Stimulated activated CD8-positive, alpha-beta memory T cell treated with anti-CD3 and anti-CD28 coated beads, Interleukin-4, amount 100 ng/mL, for 1 hour (primary cell): ENCODE data around the gene SERF2.
"Not testable (repeated sequence)": the region's sequence is repeated elsewhere in the genome, so short reads cannot be mapped to it uniquely, and the experiment has no call there.

ENCODE experiments used
- DNase-seq, 2 donors: peaks; one replicate each; pipeline ENCODE4 v3.0.0-alpha.2; 2020; ENCODE audit warnings: low read depth in 2 of 2, low spot score in 1 of 2

Gene SERF2

DNA sequence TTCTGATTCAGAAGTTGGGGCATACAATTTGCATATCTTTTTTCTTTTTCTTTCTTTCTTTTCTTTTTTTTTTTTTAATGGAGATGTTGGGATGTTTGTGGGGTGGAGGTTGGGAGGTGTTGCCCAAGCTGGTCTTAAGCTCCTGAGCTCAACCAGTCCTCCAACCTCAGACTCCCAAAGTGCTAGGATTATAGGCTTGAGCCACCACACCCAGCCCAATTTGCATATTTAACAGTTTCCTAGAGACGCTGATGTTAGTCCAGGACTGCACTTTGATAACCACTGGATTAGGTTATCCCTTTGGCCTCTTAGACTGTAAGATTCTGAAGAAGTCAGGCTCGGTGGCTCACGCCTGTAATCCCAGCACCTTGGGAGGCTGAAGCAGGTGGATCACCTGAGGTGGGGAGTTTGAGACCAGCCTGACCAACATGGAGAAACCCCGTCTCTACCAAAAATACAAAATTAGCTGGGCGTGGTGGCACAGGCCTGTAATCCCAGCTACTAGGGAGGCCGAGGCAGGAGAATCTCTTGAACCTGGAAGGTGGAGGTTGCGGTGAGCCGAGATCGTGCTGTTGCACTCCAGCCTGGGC, 37.9 kb downstream of the SERF2 start:
- DNase-seq: not testable (repeated sequence)

DNA sequence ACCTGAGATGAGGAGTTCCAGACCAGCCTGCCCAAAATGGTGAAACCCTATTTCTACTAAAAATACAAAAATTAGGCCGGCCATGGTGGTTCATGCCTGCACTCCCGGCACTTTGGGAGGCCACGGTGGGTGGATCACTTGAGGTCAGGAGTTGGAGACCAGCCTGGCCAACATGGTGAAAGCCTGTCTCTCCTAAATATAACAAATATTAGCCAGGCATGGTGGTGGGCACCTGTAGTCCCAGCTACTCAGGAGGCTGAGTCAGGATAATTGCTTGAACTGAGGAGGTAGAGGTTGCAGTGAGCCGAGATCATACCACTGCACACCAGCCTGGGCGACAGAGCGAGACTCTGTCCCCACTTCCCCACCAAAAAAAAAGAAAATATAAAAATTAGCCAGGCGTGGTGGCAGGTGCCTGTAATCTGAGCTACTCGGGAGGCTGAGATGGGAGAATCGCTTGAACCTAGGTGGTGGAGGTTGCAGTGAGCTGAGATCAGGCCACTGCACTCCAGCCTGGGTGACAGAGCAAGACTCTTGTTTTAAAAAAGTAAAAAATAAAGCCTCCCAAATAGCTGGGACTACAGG, 38.7 kb downstream of the SERF2 start:
- DNase-seq: not testable (repeated sequence)

DNA sequence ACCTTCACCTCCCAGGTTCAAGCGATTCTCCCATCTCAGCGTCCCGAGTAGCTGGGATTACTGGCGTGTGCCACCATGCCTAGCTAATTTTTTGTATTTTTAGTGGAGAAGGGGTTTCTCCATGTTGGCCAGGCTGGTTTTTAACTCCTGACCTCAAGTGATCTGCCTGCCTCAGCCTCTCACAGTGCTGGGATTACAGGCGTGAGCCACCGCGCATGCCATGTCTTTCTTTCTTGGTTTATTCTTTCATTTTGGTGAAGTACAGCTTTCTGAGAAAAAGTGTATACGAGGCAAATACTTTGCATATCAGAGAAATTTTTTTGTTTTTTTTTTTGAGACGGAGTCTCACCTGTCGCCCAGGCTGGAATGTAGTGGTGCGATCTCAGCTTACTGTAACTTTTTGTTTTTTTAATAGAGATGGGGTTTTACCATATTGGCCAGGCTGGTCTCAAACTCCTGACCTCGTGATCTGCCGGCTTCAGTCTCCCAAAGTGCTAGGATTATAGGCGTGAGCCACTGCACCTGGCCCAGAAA, 39.5 kb downstream of the SERF2 start:
- not testable (repeated sequence) for DNase-seq

DNA sequence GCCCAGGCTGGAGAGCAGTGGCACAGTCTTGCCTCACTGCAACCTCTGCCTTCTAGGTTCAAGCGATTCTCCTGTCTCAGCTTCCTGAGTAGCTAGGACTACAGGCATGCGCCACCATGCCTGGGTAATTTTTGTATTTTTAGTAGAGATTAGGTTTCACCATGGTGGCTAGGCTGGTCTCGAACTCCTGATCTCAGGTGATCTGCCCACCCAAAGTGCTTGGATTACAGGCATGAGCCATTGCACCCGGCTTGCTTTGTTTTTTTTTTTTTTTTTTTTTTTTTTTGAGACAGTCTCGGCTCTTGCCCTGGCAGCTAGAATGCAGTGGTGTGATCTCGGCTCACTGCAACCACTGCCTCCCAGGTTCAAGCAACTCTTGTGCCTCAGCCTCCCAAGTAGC, 40.4 kb downstream of the SERF2 start:
- DNase-seq: not testable (repeated sequence)

DNA sequence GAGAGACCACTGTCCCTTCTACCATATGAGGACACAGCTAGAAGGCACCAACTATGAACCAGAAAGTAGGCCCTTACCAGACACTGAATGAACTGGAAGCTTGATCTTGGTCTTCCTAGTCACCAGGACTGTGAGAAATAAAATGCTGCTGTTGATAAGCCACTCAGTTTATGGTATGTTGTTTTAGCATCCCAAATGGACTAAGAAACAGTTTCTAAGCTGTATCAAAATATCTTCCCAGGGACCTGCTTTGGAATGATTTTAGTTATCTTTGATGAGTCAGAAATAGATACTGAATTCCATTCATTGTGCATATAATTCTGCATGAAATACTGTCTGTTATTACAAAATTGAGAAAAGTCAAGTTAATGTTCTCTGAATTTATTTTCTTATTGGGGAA, 53.3 kb downstream of the SERF2 start:
- no peak for DNase-seq
